Right renal cortex interstitium (tissue), 3 donors: ENCODE results near the gene TMEM178A. TPM values are rescaled to one million over a fixed set of nuclear protein-coding genes. Genes with fewer than 3 reads are reported as not detected.

Source experiments
- DNase-seq, 3 donors: peaks; one replicate each; pipeline ENCODE4 v3.0.0-alpha.2; 2013; ENCODE audit warnings: low read depth in 3 of 3, low spot score in 2 of 3
- polyA plus RNA-seq, 3 donors: library from polyadenylated mRNA; unstranded; fragments of 120-200 nt; gene quantifications; one replicate each; pipeline ENCODE4 v1.2.1, GENCODE V29; 2013; ENCODE audit not compliant: insufficient read length in 3 of 3

Gene TMEM178A
- polyA plus RNA-seq, 3 donors, result 74.1 to 82.9 (median 75.6) TPM

DNA sequence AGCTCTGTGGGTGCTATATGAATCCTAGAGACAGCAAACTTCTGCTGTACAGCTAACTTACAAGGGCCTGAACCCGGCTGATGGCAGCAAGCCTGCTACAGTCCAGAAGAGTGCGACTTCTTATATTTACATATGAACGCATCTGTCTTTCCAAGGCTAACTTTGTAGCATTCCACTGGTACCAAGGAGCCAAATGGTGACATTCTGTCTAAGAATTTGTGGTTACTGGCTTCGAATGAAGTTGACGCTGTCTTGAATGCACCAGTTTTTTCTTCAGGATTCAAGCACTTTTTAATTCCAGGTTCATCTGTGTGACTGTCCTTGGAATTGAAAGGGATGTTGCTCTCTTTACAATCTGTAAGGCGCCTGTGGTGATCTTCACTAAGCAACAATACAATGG, 70.9 kb downstream of the TMEM178A start:
- no peak for DNase-seq

DNA sequence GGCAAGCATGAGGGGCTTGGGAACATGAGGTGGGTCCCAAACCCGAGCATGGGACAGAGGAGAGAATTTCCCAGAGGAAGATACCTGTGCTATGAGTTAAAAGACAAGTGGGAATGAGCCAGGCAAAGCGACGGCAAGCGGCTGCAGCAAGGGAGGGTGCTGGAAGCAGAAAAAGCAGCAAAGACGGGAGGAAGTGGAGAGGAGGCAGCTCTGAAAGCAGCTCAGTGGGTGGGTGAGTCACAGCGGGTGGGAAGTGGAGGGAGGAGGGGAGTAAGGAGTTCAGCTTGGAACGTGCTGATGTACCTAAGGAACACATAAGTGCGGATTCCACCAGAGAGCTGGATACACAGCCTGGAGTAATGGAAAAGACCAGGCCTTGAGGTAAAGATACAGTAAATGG, 71.9 kb downstream of the TMEM178A start:
- no peak for DNase-seq

DNA sequence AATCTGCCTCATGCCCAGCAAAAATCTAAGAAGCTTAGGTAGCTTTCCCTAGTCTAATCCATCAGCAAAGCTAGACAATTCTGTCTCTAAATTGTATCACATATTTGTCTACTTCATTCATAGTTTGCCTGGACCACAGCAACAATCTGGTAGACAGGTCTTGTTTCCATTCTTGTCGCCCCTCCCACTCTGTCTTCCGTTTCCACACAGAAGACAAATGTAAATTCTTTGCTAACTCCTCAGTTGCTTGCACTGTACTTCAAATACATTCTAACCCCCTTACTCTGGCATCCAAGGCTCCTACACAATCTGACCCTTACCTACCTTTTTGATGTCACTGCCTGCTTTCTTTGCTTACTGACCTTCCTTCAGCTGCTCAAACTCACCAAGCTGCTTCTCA, 73.2 kb downstream of the TMEM178A start:
- DNase-seq, result no peak

DNA sequence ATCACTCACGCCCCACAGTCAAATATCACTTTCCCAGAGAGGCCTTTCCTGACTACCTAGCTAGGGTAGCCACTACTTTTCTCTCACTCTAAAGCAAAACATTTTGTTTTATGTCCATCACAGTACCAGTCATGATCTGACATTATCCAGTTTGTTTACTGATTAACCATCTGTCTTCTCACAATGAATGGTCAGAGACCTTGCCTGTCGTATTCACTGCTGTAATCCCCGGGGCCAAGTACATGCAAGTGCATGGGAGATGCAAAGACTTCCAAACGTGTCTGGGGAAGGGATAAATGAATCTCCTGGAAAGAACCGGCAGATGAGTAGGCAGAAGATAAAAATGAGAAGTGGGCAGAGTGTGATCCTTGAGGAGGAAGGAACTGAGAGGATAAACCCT, 73.7 kb downstream of the TMEM178A start:
- DNase-seq, result no peak

DNA sequence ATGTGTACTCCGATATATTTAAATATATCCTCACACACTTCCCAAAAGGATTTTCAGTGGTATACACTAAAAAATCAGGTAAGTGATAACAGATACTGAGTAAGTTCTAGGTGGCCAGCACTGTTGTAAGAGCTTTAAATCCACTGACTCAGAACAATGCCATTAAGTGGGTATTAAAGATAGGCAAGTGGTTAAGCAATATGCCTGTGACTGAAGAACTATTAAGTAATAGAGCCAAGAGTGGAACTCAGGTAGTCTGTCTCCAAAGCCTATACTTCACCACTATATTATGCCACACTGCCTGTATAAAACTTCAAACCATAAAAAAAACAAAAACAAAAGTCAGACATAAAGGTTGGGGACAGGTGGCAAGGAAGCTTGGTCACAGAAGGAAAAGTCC, 76.2 kb downstream of the TMEM178A start:
- no peak for DNase-seq

DNA sequence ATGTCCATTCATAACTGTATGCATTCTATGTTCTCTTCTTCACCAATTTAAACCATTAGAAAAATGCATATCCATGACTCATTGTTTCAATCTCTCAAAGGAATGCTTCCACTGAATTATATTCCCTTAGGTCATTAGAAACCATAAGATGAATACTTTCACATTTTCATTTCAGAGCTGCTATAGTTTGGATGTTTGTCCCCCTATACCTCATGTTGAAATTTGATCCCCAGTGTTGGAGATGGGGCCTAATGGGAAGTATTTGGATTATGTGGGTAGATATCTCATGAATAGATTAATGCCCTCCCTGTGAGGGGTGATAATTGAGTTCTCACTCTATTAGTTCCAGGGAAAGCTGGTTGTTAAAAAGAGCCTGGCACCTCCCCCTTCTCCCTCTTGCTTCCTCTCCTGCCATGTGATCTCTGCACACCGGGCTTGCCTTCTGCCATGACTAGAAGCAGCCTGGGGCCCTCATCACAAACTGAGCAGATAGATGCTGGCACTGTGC, 77.6 kb downstream of the TMEM178A start:
- no peak for DNase-seq

DNA sequence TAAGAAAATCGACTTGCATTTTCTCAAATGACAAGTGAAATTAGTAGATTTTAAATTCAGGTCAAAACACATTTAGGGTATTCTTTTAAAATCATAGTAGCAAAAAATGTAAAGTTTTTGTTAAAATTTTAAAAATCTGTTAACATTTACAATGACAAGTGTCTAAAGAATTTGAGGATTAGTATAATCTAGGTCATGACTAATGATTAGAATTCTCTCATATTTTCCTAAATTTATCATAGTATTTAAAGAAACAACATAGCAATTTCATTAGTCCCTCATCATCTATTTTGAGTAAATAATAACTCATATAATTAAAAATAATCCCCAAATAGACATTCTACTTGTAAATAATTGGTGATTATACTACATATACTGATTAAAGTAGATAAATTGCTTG, 89.7 kb downstream of the TMEM178A start:
- DNase-seq, result no peak

DNA sequence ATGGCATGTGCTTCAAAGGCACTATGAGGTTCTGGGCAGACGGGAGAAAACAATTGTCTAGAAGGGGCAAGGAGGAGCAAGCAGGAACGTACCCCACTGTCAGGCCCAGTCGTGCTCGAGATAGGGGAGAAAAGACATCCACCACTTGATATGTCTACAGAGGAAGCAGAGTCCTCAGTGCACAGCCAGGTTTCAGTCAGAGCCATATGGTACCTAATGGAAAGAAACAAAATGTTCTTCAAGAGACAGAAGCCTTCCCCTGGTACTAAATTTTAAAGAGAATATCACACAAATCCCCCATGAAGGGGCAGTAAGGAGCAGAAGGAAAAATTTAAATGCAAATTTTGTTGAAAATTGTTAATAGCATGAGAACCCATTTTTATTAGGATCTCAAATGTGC, 91.4 kb downstream of the TMEM178A start:
- no peak for DNase-seq

DNA sequence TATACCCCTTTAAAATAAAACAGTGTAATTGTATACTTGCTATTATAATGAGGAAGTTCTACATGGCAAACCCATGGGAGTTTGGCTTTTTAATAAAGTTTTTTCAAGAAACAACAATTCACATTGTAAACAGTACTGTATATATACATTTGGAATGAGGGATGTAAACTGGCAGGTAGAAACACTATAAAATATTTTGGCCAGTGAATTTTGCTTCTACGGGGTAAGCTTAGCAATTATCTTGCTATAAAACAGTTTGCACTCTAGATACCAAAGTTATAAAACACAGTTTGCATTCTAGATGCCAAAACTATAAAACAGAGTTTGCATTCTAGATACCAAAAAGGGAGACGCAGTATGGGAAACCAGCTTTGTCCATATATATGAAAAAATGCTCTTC, 96.7 kb downstream of the TMEM178A start:
- no peak for DNase-seq

Other genes with a start within 250 kb of the TMEM178A start
- gene MAP4K3, start 228.6 kb upstream of the TMEM178A start, polyA plus RNA-seq, result 10 to 100 TPM; 73.4 to 84.4 (median 82.0) TPM
- gene THUMPD2, start 113.3 kb downstream of the TMEM178A start, polyA plus RNA-seq, result 10 to 100 TPM; 20.6 to 22.2 (median 22.0) TPM